22Rv1 (cell line): ENCODE data around the gene SLC6A6.

Experiments used
- H3K27ac ChIP-seq: fragments of 450-650 bp; 2 replicates; pipeline ENCODE4 v1.5.1; 2017
- CTCF ChIP-seq: fragments of 450-650 bp; IDR thresholded peaks from 2 replicates; pipeline ENCODE4 v1.5.1; 2017; ENCODE audit warnings: mild to moderate bottlenecking
- ZFX ChIP-seq: fragments of 450-650 bp; IDR thresholded peaks from 2 replicates; pipeline ENCODE4 v1.6.1; 2017; ENCODE audit warnings: antibody characterized with exemption, borderline replicate concordance

SLC6A6 gene

GRCh38 chr3:14468621-14468981 is 66.2 kb downstream of the SLC6A6 start:
- TF ChIP-seq ZFX (no peak), CTCF (no peak)
- H3K27ac ChIP-seq, result no peak overlapping the region

- TF ChIP-seq ZFX (no peak), CTCF (no peak)
- no peak overlapping the region for H3K27ac ChIP-seq
Measured at GRCh38 chr3:14470461-14470860, 68.1 kb downstream of the SLC6A6 start.

- TF ChIP-seq ZFX (no peak), CTCF (no peak)
- no peak overlapping the region for H3K27ac ChIP-seq
Measured at GRCh38 chr3:14471016-14471415, 68.6 kb downstream of the SLC6A6 start.

GRCh38 chr3:14471690-14472089 is 69.3 kb downstream of the SLC6A6 start:
- no peak for TF ChIP-seq CTCF
- no peak for TF ChIP-seq ZFX
- H3K27ac ChIP-seq, result no peak overlapping the region

GRCh38 chr3:14472471-14473351 is 70.3 kb downstream of the SLC6A6 start:
- TF ChIP-seq CTCF, result no peak
- TF ChIP-seq ZFX, result no peak
- H3K27ac ChIP-seq, result no peak overlapping the region

GRCh38 chr3:14473411-14473891 is 71.0 kb downstream of the SLC6A6 start:
- TF ChIP-seq CTCF, result no peak
- no peak for TF ChIP-seq ZFX
- no peak overlapping the region for H3K27ac ChIP-seq

- no peak overlapping the region for H3K27ac ChIP-seq
Measured at GRCh38 chr3:14474363-14475081, 72.1 kb downstream of the SLC6A6 start.

More at GRCh38 chr3:14474363-14475081, 72.1 kb downstream of the SLC6A6 start:
- TF ChIP-seq CTCF (no peak), ZFX (no peak)
